Islet of Langerhans (tissue), 1 donor: ENCODE data around the gene AKAP9.
"Not testable (repeated sequence)": the region's sequence is repeated elsewhere in the genome, so short reads cannot be mapped to it uniquely, and the experiment has no call there.

Experiments
- FAIRE-seq: peaks from one replicate; lab custom pipeline; 2011; peaks lifted over from hg19 to GRCh38; lab: Jason Lieb, UNC

AKAP9 gene

GRCh38 chr7:91940572-91941341, at the start of gene AKAP9:
Gene AKAP9, plus strand, starts transcription at chr7:91940862. Its CDS starts 238 bp downstream, at chr7:91941100.
- FAIRE-seq = no peak

GRCh38 chr7:91892099-91892705, 48.5 kb upstream of the AKAP9 start:
- FAIRE-seq = no peak

- FAIRE-seq = no peak
Observed at GRCh38 chr7:91892821-91893340, 47.8 kb upstream of the AKAP9 start.

- FAIRE-seq = not testable (repeated sequence)
Observed at GRCh38 chr7:91893699-91894098, 47.0 kb upstream of the AKAP9 start.

- no peak for FAIRE-seq
Observed at GRCh38 chr7:91894781-91895480, 45.7 kb upstream of the AKAP9 start.

GRCh38 chr7:91898240-91898992, 42.2 kb upstream of the AKAP9 start:
- FAIRE-seq = no peak

GRCh38 chr7:91899563-91899962, 41.1 kb upstream of the AKAP9 start:
- no peak for FAIRE-seq

- no peak for FAIRE-seq
Observed at GRCh38 chr7:91910171-91910570, 30.5 kb upstream of the AKAP9 start.

- FAIRE-seq = no peak
Observed at GRCh38 chr7:91911121-91911520, 29.5 kb upstream of the AKAP9 start.

- FAIRE-seq = no peak
Observed at GRCh38 chr7:91912494-91912893, 28.2 kb upstream of the AKAP9 start.

GRCh38 chr7:91913612-91914011, 27.1 kb upstream of the AKAP9 start:
- no peak for FAIRE-seq

GRCh38 chr7:91915401-91916050, 25.1 kb upstream of the AKAP9 start:
- FAIRE-seq = no peak

GRCh38 chr7:91916051-91916440, 24.6 kb upstream of the AKAP9 start:
- no peak for FAIRE-seq

GRCh38 chr7:91918356-91918755, 22.3 kb upstream of the AKAP9 start:
- no peak for FAIRE-seq

GRCh38 chr7:91922857-91923256, 17.8 kb upstream of the AKAP9 start:
- FAIRE-seq = no peak

GRCh38 chr7:91927912-91928311, 12.8 kb upstream of the AKAP9 start:
- no peak for FAIRE-seq

GRCh38 chr7:91929463-91929862, 11.2 kb upstream of the AKAP9 start:
- FAIRE-seq = no peak

GRCh38 chr7:91940171-91940570, 491 bp upstream of the AKAP9 start:
- no peak for FAIRE-seq

GRCh38 chr7:91941450-91941849, 788 bp downstream of the AKAP9 start:
- no peak for FAIRE-seq

- FAIRE-seq = no peak
Observed at GRCh38 chr7:91942312-91942711, 1.6 kb downstream of the AKAP9 start.

- not testable (repeated sequence) for FAIRE-seq
Observed at GRCh38 chr7:91944970-91945369, 4.3 kb downstream of the AKAP9 start.

- FAIRE-seq = no peak
Observed at GRCh38 chr7:91945476-91945875, 4.8 kb downstream of the AKAP9 start.
